ENCODE results near the gene LRFN2.

DNA sequence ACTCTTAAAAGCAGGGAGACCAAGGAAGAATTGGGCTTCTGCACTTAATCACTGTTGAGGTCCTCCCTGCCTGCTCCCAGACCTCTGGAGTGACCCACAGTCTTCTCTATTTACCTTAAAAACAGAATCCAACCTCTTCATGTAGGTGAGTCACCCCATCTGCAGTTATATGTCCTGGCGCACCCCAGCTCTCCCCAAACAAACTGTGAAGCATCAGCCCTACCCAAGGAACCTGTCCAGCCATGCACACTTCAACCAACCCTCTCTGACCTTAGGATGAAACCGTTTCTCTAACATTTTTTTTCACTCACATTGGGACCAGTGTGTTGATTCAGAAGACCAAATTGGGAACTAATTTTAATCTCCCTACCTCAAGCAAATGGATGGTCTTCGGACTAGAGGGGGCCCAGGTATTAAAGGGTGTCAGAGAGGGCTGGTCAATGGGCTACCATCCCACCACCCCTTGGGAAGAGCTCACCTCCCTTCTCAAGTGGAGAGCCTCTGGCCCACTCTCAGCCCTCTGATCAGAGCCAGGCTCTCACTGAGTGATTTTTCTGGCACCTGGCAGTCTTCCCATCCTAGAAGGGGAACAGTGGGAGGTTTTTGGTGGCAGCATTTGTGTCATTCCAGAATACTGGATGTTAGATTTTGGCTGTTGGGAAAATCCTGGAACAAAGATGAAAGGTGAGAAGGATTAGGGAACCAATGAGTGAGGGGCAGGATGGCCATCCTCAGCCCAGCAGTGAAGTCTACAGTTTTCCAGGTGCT is 203.6 kb downstream of the LRFN2 start:
- TF ChIP-seq, protein P1, sequence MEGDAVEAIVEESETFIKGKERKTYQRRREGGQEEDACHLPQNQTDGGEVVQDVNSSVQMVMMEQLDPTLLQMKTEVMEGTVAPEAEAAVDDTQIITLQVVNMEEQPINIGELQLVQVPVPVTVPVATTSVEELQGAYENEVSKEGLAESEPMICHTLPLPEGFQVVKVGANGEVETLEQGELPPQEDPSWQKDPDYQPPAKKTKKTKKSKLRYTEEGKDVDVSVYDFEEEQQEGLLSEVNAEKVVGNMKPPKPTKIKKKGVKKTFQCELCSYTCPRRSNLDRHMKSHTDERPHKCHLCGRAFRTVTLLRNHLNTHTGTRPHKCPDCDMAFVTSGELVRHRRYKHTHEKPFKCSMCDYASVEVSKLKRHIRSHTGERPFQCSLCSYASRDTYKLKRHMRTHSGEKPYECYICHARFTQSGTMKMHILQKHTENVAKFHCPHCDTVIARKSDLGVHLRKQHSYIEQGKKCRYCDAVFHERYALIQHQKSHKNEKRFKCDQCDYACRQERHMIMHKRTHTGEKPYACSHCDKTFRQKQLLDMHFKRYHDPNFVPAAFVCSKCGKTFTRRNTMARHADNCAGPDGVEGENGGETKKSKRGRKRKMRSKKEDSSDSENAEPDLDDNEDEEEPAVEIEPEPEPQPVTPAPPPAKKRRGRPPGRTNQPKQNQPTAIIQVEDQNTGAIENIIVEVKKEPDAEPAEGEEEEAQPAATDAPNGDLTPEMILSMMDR (IDR thresholded peaks at IDR 0.05; ENCODE audit: low read depth, low read length, poor library complexity, severe bottlenecking), result no peak
- no peak for TF ChIP-seq EZH2phosphoT487 (IDR thresholded peaks at IDR 0.05; ENCODE audit: borderline replicate concordance, low read length)
